H1 (cell line): ENCODE results near the gene CRYBA4. TPM values are rescaled to one million over a fixed set of nuclear protein-coding genes. Genes with fewer than 3 reads are reported as not detected.

Experiments
- ATF3 ChIP-seq: IDR thresholded peaks from 2 replicates; pipeline ENCODE4 v1.6.1; 2011; ENCODE audit warnings: low read depth, mild to moderate bottlenecking, low read length; ENCODE audit not compliant: insufficient read depth
- BCL11A ChIP-seq, 2 experiments: IDR thresholded peaks; one replicate each; pipeline ENCODE4 v1.6.1; 2011; ENCODE audit warnings: low read depth in 2 of 2, low read length in 2 of 2, mild to moderate bottlenecking in 2 of 2
- BRCA1 ChIP-seq: IDR thresholded peaks from 2 replicates; pipeline ENCODE4 v1.6.1; 2012; ENCODE audit warnings: low read depth, low read length, improper control_type of control experiment
- CEBPB ChIP-seq: IDR thresholded peaks from 2 replicates; pipeline ENCODE4 v1.6.1; 2012; ENCODE audit warnings: low read depth, low read length
- CHD2 ChIP-seq: IDR thresholded peaks from 2 replicates; pipeline ENCODE4 v1.6.1; 2012; ENCODE audit warnings: low read length, improper control_type of control experiment
- CREB1 ChIP-seq: IDR thresholded peaks from 2 replicates; pipeline ENCODE4 v1.6.1; 2012; ENCODE audit warnings: inconsistent platforms
- CTBP2 ChIP-seq: IDR thresholded peaks from 2 replicates; pipeline ENCODE4 v1.7.0; 2011; ENCODE audit warnings: borderline replicate concordance, mild to moderate bottlenecking, moderate library complexity, mixed read lengths, low read length; ENCODE audit not compliant: insufficient read depth, insufficient read length
- EGR1 ChIP-seq: IDR thresholded peaks from 2 replicates; pipeline ENCODE4 v1.6.1; 2011; ENCODE audit warnings: low read depth, low read length, borderline replicate concordance
- FOSL1 ChIP-seq: IDR thresholded peaks from 2 replicates; pipeline ENCODE4 v1.6.1; 2011; ENCODE audit warnings: mild to moderate bottlenecking, low read depth, low read length, moderate library complexity; ENCODE audit not compliant: insufficient read depth
- GABPA ChIP-seq: IDR thresholded peaks from 2 replicates; pipeline ENCODE4 v1.6.1; 2011; ENCODE audit warnings: mild to moderate bottlenecking, low read length, moderate library complexity, borderline replicate concordance; ENCODE audit not compliant: insufficient read depth
- JUND ChIP-seq: IDR thresholded peaks from 2 replicates; pipeline ENCODE4 v1.6.1; 2011; ENCODE audit warnings: mild to moderate bottlenecking, improper control_type of control experiment, low read length
- KDM4A ChIP-seq: IDR thresholded peaks from one replicate; pipeline ENCODE4 v1.7.1; 2012; ENCODE audit warnings: low read depth, mild to moderate bottlenecking, moderate library complexity, low read length, inconsistent platforms; ENCODE audit not compliant: severe bottlenecking
- MAX ChIP-seq: IDR thresholded peaks from 2 replicates; pipeline ENCODE4 v1.6.1; 2012; ENCODE audit warnings: inconsistent platforms
- NRF1 ChIP-seq: IDR thresholded peaks from 2 replicates; pipeline ENCODE4 v1.6.1; 2011; ENCODE audit warnings: mild to moderate bottlenecking, low read depth, low read length, improper control_type of control experiment
- POLR2AphosphoS5 ChIP-seq: IDR thresholded peaks from 2 replicates; pipeline ENCODE4 v1.6.1; 2011; ENCODE audit warnings: low read depth, low read length
- POU5F1 ChIP-seq: IDR thresholded peaks from 2 replicates; pipeline ENCODE4 v1.6.1; 2011; ENCODE audit warnings: low read depth, mild to moderate bottlenecking, low read length, moderate library complexity
- RAD21 ChIP-seq, 2 experiments: IDR thresholded peaks in 1 of 2; conservative IDR thresholded peaks in 1 of 2; 2 replicates each; pipeline ENCODE4 v1.6.1; 2011; ENCODE audit warnings: low read depth in 2 of 2, low read length in 2 of 2, improper control_type of control experiment in 1 of 2, inconsistent platforms in 1 of 2, mild to moderate bottlenecking in 1 of 2, moderate library complexity in 1 of 2
- RNF2 ChIP-seq: fragments of 200-900, 300-1000 bp; sonication (generic); IDR thresholded peaks from 2 replicates; pipeline ENCODE4 v1.7.1; 2016; ENCODE audit warnings: borderline replicate concordance, low read depth, mild to moderate bottlenecking, antibody characterized with exemption, low read length; ENCODE audit not compliant: poor library complexity, severe bottlenecking; ENCODE audit errors: missing control alignments
- SAP30 ChIP-seq: fragments of 300-600 bp; sonication (generic); IDR thresholded peaks from 2 replicates; pipeline ENCODE4 v1.7.1; 2012; ENCODE audit warnings: low read length, moderate library complexity, mild to moderate bottlenecking, inconsistent platforms; ENCODE audit not compliant: insufficient read depth, insufficient replicate concordance
- TAF7 ChIP-seq: optimal IDR thresholded peaks from 2 replicates; pipeline ENCODE3; 2011; ENCODE audit warnings: low read depth, mild to moderate bottlenecking, inconsistent platforms, low read length, moderate library complexity, borderline replicate concordance
- TBP ChIP-seq: IDR thresholded peaks from 2 replicates; pipeline ENCODE4 v1.6.1; 2011; ENCODE audit warnings: low read depth, low read length, improper control_type of control experiment
- YY1 ChIP-seq: IDR thresholded peaks from 2 replicates; pipeline ENCODE4 v1.6.1; 2011; ENCODE audit warnings: low read depth, mild to moderate bottlenecking, low read length
- polyA plus RNA-seq, 7 experiments: library from polyadenylated mRNA; depleted of rRNA in 3 of 7; stranded (reverse) in 5 of 7; unstranded in 2 of 7; fragments of >200 nt in 5 of 7; fragments of 200-250 nt in 2 of 7; gene quantifications; 1 replicate in 5 of 7; 2 replicates in 1 of 7; 4 replicates in 1 of 7; pipeline versions ENCODE4 v1.2.1 to v1.2.3, GENCODE V29; 2011 to 2013; ENCODE audit warnings: missing spikeins in 2 of 7, mixed read lengths in 2 of 7
- total RNA-seq: library from RNA; stranded (reverse); fragmentation: NEBNext Ultra II Directional; extraction: Animal tissue kit (Norgen Biotek cat#: 25700); gene quantifications from 2 replicates; pipeline ENCODE4 v1.2.1, GENCODE V29; 2021

CRYBA4 gene
- total and polyA plus RNA-seq, 2 of the 8 experiments (the other 6 are each of a cell fraction or from before 2014, with no cell fraction given), result 0.67 to 3.1 TPM

DNA sequence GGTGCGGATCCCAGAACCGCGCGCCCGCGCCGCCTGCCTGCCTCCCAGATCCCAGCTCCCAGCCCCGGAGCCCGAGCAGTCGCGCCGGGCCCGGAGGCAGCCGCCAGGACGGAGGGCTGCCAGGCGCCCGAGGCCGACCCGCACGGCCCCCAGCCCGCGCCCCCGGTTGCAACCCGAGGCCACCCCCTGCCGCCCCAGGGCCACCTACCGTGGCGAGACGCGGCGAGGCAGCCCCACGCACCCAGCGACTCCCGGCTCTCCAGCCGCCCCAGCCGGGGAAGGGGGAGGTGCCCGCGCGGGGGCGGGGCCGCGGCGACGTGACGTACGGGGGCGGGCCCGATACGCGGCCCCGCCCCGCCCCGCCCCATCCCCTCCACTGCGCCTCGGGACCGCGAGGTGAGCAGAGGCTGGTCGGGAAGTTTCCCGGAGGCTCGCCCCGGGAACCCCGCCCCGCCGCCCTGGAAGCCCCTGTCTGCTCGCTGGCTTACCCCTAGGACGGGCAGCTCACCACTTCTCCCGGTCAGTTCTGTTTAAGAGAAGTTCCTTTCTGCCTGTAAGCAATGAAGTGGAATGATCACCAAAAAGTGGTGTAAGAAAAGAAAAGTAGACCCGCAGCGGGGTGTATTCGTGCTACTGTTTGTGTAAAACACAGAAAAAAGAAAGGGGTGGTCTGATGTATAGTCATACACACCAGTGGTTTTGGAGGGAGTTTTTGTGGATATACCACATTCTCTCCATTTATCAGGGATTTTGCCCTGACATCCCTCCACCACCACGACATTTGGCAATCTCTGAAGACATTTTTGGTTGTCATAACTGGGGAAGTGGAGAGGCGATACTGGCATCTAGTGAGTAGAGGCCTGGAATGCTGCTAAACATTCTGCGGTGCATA is 31.7 kb upstream of the CRYBA4 start, which contains the start of gene TPST2 (continued):
- TF ChIP-seq YY1 (no peak), JUND (no peak), BRCA1 (no peak), RAD21 (IDR thresholded peaks at IDR 0.05 in 1 of 2, conservative IDR thresholded peaks at IDR 0.05 in 1 of 2; ENCODE audit: low read depth in 2 of 2, low read length in 2 of 2) (peak in 1 of 2 experiments; percentile 3; a peak in 1 of 4 replicates), FOSL1 (no peak), MAX (peak; percentile 14; the same call in 1 of the 2 replicates), CEBPB (no peak), SAP30 (no peak), POU5F1 (no peak), TBP (no peak; the same call in 1 of the 2 replicates), CREB1 (peak; percentile 27; the same call in 1 of the 2 replicates), GABPA (no peak), TAF7 (peak; percentile 12), RNF2 (no peak), CHD2 (no peak), KDM4A (peak; percentile 39), POLR2AphosphoS5 (peak; percentile 18; the same call in 1 of the 2 replicates), CTBP2 (no peak), ATF3 (no peak), NRF1 (no peak), BCL11A (IDR thresholded peaks at IDR 0.05; ENCODE audit: low read depth in 2 of 2, low read length in 2 of 2) (no peak), EGR1 (peak; percentile 50; the same call in 1 of the 2 replicates)
